ENCODE results near the gene NFE2L1. TPM values are rescaled to one million over a fixed set of nuclear protein-coding genes. Genes with fewer than 3 reads are reported as not detected.
A peak's percentile ranks its signal among the peaks of the same experiment; 100 is the strongest.

NFE2L1 gene
- total RNA-seq, 1 experiment from 2014 or later = 161 TPM

- Mint-ChIP-seq H3K4me3 (no peak overlapping the region; a peak in 1 of 5 replicates), H3K9me3 (peaks cover 0 to 3% of the 10 kb centered on the region in 2 experiments; a peak in 2 of 5 replicates), H3K27me3 (ENCODE audit: low read depth) (no peaks in the 10 kb centered on the region; the same call in 1 of the 2 replicates), H3K4me1 (peaks cover 50 to 54% of the 10 kb centered on the region in 2 experiments), H3K36me3 (ENCODE audit: insufficient read depth in 1 of 3, low read depth in 3 of 3) (peaks cover 0 to 4% (median 0%) of the 10 kb centered on the region in 3 experiments; a peak in 2 of 7 replicates), H3K27ac (peak overlapping the region in 2 of 3 experiments; percentile 94; a peak in 2 of 7 replicates)
- no peak overlapping the region for H3K23ac ChIP-seq (ENCODE audit: insufficient read length, low read depth, low read length)
- no peaks in the 10 kb centered on the region for H3K79me2 ChIP-seq (ENCODE audit: insufficient read depth, low read length)
- H3K79me1 ChIP-seq (ENCODE audit: insufficient read depth, low read depth, low read length, poor library complexity, severe bottlenecking) = no peaks in the 10 kb centered on the region
- peaks cover 18% of the 10 kb centered on the region; the same call in 1 of the 2 replicates for H3K4me1 ChIP-seq (ENCODE audit: insufficient read depth, low read length)
- H3K9me3 ChIP-seq (ENCODE audit: control insufficient read depth, low read depth, low read length) = no peaks in the 10 kb centered on the region
- no peak overlapping the region for H2AFZ ChIP-seq (ENCODE audit: low read length)
- H3K56ac ChIP-seq (ENCODE audit: insufficient read length, low read depth, low read length) = no peak overlapping the region
- H3K27ac ChIP-seq (ENCODE audit: insufficient read length, low read depth, low read length) = no peak overlapping the region
- no peak for DNase-seq
- H2BK15ac ChIP-seq (ENCODE audit: low read depth, low read length) = no peak overlapping the region
- H2BK20ac ChIP-seq (ENCODE audit: low read depth, low read length, poor library complexity, severe bottlenecking) = no peak overlapping the region
- H4K8ac ChIP-seq (replicated peaks; ENCODE audit: insufficient read length, low read depth, low read length) = no peak overlapping the region
- H3K9ac ChIP-seq (ENCODE audit: extremely low read depth, insufficient read length, low read length) = no peak overlapping the region
- H4K5ac ChIP-seq (ENCODE audit: insufficient read length, low read depth, low read length) = no peak overlapping the region
- no peaks in the 10 kb centered on the region for H3K23me2 ChIP-seq (ENCODE audit: insufficient read length, low read depth, low read length, poor library complexity, severe bottlenecking)
- H3K4ac ChIP-seq (ENCODE audit: low read depth, low read length) = no peak overlapping the region
- no peak overlapping the region for H3K14ac ChIP-seq (ENCODE audit: insufficient read depth, low read length)
- H3K18ac ChIP-seq (ENCODE audit: insufficient read length, low read depth, low read length) = no peak overlapping the region
- H3K27me3 ChIP-seq (ENCODE audit: insufficient read depth, low read length) = no peaks in the 10 kb centered on the region
- no peak overlapping the region for H3K4me2 ChIP-seq (ENCODE audit: insufficient read depth, insufficient read length, low read length)
- no peaks in the 10 kb centered on the region for H4K20me1 ChIP-seq (ENCODE audit: control insufficient read depth, insufficient read depth, insufficient read length)
- no peak for TF ChIP-seq CTCF (conservative IDR thresholded peaks at IDR 0.05)
- H2AK5ac ChIP-seq (ENCODE audit: insufficient read length, low read length) = no peak overlapping the region
- H3T11ph ChIP-seq (ENCODE audit: low read length) = no peak overlapping the region
- no peak overlapping the region for H2BK5ac ChIP-seq (ENCODE audit: insufficient read length, low read length)
- no CpG with 5 or more reads among the region's 3 CpGs for WGBS (ENCODE audit: extremely low coverage, insufficient read length, low lambda C conversion rate)
- no peak overlapping the region for H4K91ac ChIP-seq (ENCODE audit: insufficient read length, low read depth, low read length)
- H2BK120ac ChIP-seq (ENCODE audit: low read depth, low read length, poor library complexity, severe bottlenecking) = no peak overlapping the region
- no peak overlapping the region for H2BK12ac ChIP-seq (ENCODE audit: insufficient read length, low read depth, low read length)
These were observed 43.2 kb upstream of the NFE2L1 start for GRCh38 chr17:48004983-48005382.

All from H9 (cell line).